Immature natural killer cell (primary cell): ENCODE data around the gene ADCY7. TPM values are rescaled to one million over a fixed set of nuclear protein-coding genes. Genes with fewer than 3 reads are reported as not detected.
"Not testable (repeated sequence)": the region's sequence is repeated elsewhere in the genome, so short reads cannot be mapped to it uniquely, and the experiment has no call there.

Source experiments
- DNase-seq, 3 donors: peaks; one replicate each; pipeline ENCODE4 v3.0.0; 2022; ENCODE audit warnings: mixed read lengths in 1 of 3
- H3K27ac Mint-ChIP-seq, 6 donors: one replicate each; pipeline ENCODE4 v1.8.0; 2020; ENCODE audit warnings: mixed read lengths in 6 of 6, mild to moderate bottlenecking in 5 of 6, inconsistent platforms in 4 of 6, moderate library complexity in 3 of 6
- H3K27me3 Mint-ChIP-seq, 3 donors: one replicate each; pipeline ENCODE4 v1.8.0; 2020 to 2021; ENCODE audit warnings: low read depth in 3 of 3, mild to moderate bottlenecking in 3 of 3, mixed read lengths in 3 of 3, moderate library complexity in 3 of 3, inconsistent platforms in 1 of 3
- H3K36me3 Mint-ChIP-seq, 3 donors: one replicate each; pipeline ENCODE4 v1.8.0; 2020; ENCODE audit warnings: mixed read lengths in 3 of 3, inconsistent platforms in 2 of 3, mild to moderate bottlenecking in 2 of 3
- H3K4me1 Mint-ChIP-seq, 2 donors: one replicate each; pipeline ENCODE4 v1.8.0; 2020; ENCODE audit warnings: inconsistent platforms in 2 of 2, mild to moderate bottlenecking in 2 of 2, mixed read lengths in 2 of 2, moderate library complexity in 1 of 2
- H3K4me3 Mint-ChIP-seq, 5 donors: one replicate each; pipeline ENCODE4 v1.8.0; 2020; ENCODE audit warnings: mild to moderate bottlenecking in 5 of 5, mixed read lengths in 5 of 5, inconsistent platforms in 3 of 5, moderate library complexity in 3 of 5
- H3K9me3 Mint-ChIP-seq, 6 donors: one replicate each; pipeline ENCODE4 v1.8.0; 2020; ENCODE audit warnings: mild to moderate bottlenecking in 6 of 6, mixed read lengths in 6 of 6, inconsistent platforms in 4 of 6, moderate library complexity in 3 of 6
- polyA plus RNA-seq, 3 donors: library from polyadenylated mRNA; unstranded; fragments of 300-500 nt; fragmentation: Illumina TruSeq; gene quantifications; one replicate each; pipeline ENCODE4 v1.2.3, GENCODE V29; 2021

Gene ADCY7
- polyA plus RNA-seq, 3 donors from 2014 or later: 97.6 to 209 (median 108) TPM

GRCh38 chr16:50326835-50327465 is 60.6 kb downstream of the ADCY7 start:
- Mint-ChIP-seq H3K27ac (peak overlapping the region; percentile 88 to 99 (median 96)), H3K36me3 (peaks cover 13 to 29% (median 25%) of the 10 kb centered on the region in 3 donors), H3K4me1 (peaks cover 65 to 75% of the 10 kb centered on the region in 2 donors), H3K4me3 (peak overlapping the region; percentile 9 to 69 (median 57)), H3K27me3 (peaks cover 2 to 9% (median 5%) of the 10 kb centered on the region in 3 donors), H3K9me3 (no peaks in the 10 kb centered on the region)
- DNase-seq: peak; percentile 92 to 94 (median 93)

- DNase-seq: peak; percentile 73 to 76 (median 73)
- Mint-ChIP-seq H3K9me3 (no peaks in the 10 kb centered on the region), H3K27ac (peak overlapping the region; percentile 84 to 99 (median 95)), H3K36me3 (peaks cover 19 to 31% (median 23%) of the 10 kb centered on the region in 3 donors), H3K4me1 (peaks cover 74 to 83% of the 10 kb centered on the region in 2 donors), H3K4me3 (peak overlapping the region; percentile 56 to 70 (median 62)), H3K27me3 (peaks cover 2 to 10% (median 5%) of the 10 kb centered on the region in 3 donors)
Observed at GRCh38 chr16:50329446-50330189, 63.3 kb downstream of the ADCY7 start.

- H3K27ac Mint-ChIP-seq: peak overlapping the region in 5 of 6 donors; percentile 77 to 100 (median 98)
- no peak overlapping the region for H3K4me3 Mint-ChIP-seq
- peaks cover 19 to 29% (median 22%) of the 10 kb centered on the region in 3 donors for H3K36me3 Mint-ChIP-seq
- peaks cover 8 to 17% (median 12%) of the 10 kb centered on the region in 3 donors for H3K27me3 Mint-ChIP-seq
- peaks cover 84 to 87% of the 10 kb centered on the region in 2 donors for H3K4me1 Mint-ChIP-seq
- H3K9me3 Mint-ChIP-seq: no peaks in the 10 kb centered on the region
- DNase-seq: no peak
Observed at GRCh38 chr16:50331570-50331969, 65.2 kb downstream of the ADCY7 start.

- Mint-ChIP-seq H3K9me3 (no peaks in the 10 kb centered on the region), H3K36me3 (peaks cover 19 to 29% (median 22%) of the 10 kb centered on the region in 3 donors), H3K4me3 (peak overlapping the region in 1 of 5 donors; percentile 5), H3K4me1 (peaks cover 84 to 87% of the 10 kb centered on the region in 2 donors), H3K27me3 (peaks cover 8 to 18% (median 9%) of the 10 kb centered on the region in 3 donors), H3K27ac (peak overlapping the region; percentile 18 to 100 (median 98))
- no peak for DNase-seq
Observed at GRCh38 chr16:50332599-50332998, 66.2 kb downstream of the ADCY7 start.

- peaks cover 84 to 87% of the 10 kb centered on the region in 2 donors for H3K4me1 Mint-ChIP-seq
- no peaks in the 10 kb centered on the region for H3K9me3 Mint-ChIP-seq
- H3K27ac Mint-ChIP-seq: peak overlapping the region; percentile 95 to 100 (median 98)
- no peak for DNase-seq
- H3K36me3 Mint-ChIP-seq: peaks cover 21 to 42% (median 26%) of the 10 kb centered on the region in 3 donors
- H3K4me3 Mint-ChIP-seq: peak overlapping the region in 4 of 5 donors; percentile 38 to 81 (median 70)
- H3K27me3 Mint-ChIP-seq: peaks cover 8 to 28% (median 13%) of the 10 kb centered on the region in 3 donors
Observed at GRCh38 chr16:50334106-50334975, 68.0 kb downstream of the ADCY7 start.

- peak; percentile 82 to 88 (median 83) for DNase-seq
- peak overlapping the region; percentile 95 to 100 (median 98) for H3K27ac Mint-ChIP-seq
- no peaks in the 10 kb centered on the region for H3K9me3 Mint-ChIP-seq
- peaks cover 75 to 80% of the 10 kb centered on the region in 2 donors for H3K4me1 Mint-ChIP-seq
- peaks cover 8 to 28% (median 13%) of the 10 kb centered on the region in 3 donors for H3K27me3 Mint-ChIP-seq
- H3K4me3 Mint-ChIP-seq: peak overlapping the region; percentile 64 to 81 (median 73)
- H3K36me3 Mint-ChIP-seq: peaks cover 21 to 42% (median 26%) of the 10 kb centered on the region in 3 donors
Observed at GRCh38 chr16:50335196-50335958, 69.0 kb downstream of the ADCY7 start.

GRCh38 chr16:50336884-50337283 is 70.5 kb downstream of the ADCY7 start:
- H3K36me3 Mint-ChIP-seq: peaks cover 21 to 46% (median 27%) of the 10 kb centered on the region in 3 donors
- H3K27me3 Mint-ChIP-seq: peaks cover 5 to 28% (median 13%) of the 10 kb centered on the region in 3 donors
- no peaks in the 10 kb centered on the region for H3K9me3 Mint-ChIP-seq
- H3K4me1 Mint-ChIP-seq: peaks cover 66 to 76% of the 10 kb centered on the region in 2 donors
- H3K4me3 Mint-ChIP-seq: peak overlapping the region in 3 of 5 donors; percentile 71 to 86 (median 73)
- H3K27ac Mint-ChIP-seq: peak overlapping the region; percentile 94 to 100 (median 98)
- DNase-seq: no peak

GRCh38 chr16:50338371-50339231 is 72.2 kb downstream of the ADCY7 start:
- no peaks in the 10 kb centered on the region for H3K9me3 Mint-ChIP-seq
- H3K4me1 Mint-ChIP-seq: peaks cover 56 to 64% of the 10 kb centered on the region in 2 donors
- peaks cover 5 to 28% (median 12%) of the 10 kb centered on the region in 3 donors for H3K27me3 Mint-ChIP-seq
- H3K27ac Mint-ChIP-seq: peak overlapping the region; percentile 94 to 100 (median 98)
- peak; percentile 71 to 82 (median 75) for DNase-seq
- peaks cover 11 to 38% (median 17%) of the 10 kb centered on the region in 3 donors for H3K36me3 Mint-ChIP-seq
- H3K4me3 Mint-ChIP-seq: peak overlapping the region; percentile 64 to 86 (median 71)

GRCh38 chr16:50340578-50340977 is 74.2 kb downstream of the ADCY7 start:
- H3K4me3 Mint-ChIP-seq: no peak overlapping the region
- peaks cover 11 to 45% (median 18%) of the 10 kb centered on the region in 3 donors for H3K36me3 Mint-ChIP-seq
- no peaks in the 10 kb centered on the region for H3K9me3 Mint-ChIP-seq
- H3K4me1 Mint-ChIP-seq: peaks cover 39 to 51% of the 10 kb centered on the region in 2 donors
- DNase-seq: no peak
- H3K27ac Mint-ChIP-seq: peak overlapping the region; percentile 13 to 98 (median 80)
- peaks cover 5 to 20% (median 8%) of the 10 kb centered on the region in 3 donors for H3K27me3 Mint-ChIP-seq

GRCh38 chr16:50343566-50343965 is 77.2 kb downstream of the ADCY7 start:
- H3K9me3 Mint-ChIP-seq, DNase-seq, H3K27me3 Mint-ChIP-seq, H3K4me3 Mint-ChIP-seq: not testable (repeated sequence)
- H3K36me3 Mint-ChIP-seq: peaks cover 10 to 62% (median 33%) of the 10 kb centered on the region in 3 donors
- peaks cover 14 to 35% of the 10 kb centered on the region in 2 donors for H3K4me1 Mint-ChIP-seq
- H3K27ac Mint-ChIP-seq: peak overlapping the region in 1 of 6 donors; percentile 59

- Mint-ChIP-seq H3K27ac (peak overlapping the region in 2 of 6 donors; percentile 24 to 29), H3K36me3 (peaks cover 15 to 67% (median 43%) of the 10 kb centered on the region in 3 donors), H3K4me1 (peaks cover 8 to 35% of the 10 kb centered on the region in 2 donors)
- H3K27me3 Mint-ChIP-seq, H3K4me3 Mint-ChIP-seq, H3K9me3 Mint-ChIP-seq, DNase-seq: not testable (repeated sequence)
Observed at GRCh38 chr16:50345210-50345609, 78.9 kb downstream of the ADCY7 start.
